ENCODE measurements around the gene LAT.
"Not testable (repeated sequence)": the region's sequence is repeated elsewhere in the genome, so short reads cannot be mapped to it uniquely, and the experiment has no call there.

Gene LAT

GRCh38 chr16:28980330-28980729 is 4.5 kb upstream of the LAT start:
- not testable (repeated sequence) for DNase-seq

DNA sequence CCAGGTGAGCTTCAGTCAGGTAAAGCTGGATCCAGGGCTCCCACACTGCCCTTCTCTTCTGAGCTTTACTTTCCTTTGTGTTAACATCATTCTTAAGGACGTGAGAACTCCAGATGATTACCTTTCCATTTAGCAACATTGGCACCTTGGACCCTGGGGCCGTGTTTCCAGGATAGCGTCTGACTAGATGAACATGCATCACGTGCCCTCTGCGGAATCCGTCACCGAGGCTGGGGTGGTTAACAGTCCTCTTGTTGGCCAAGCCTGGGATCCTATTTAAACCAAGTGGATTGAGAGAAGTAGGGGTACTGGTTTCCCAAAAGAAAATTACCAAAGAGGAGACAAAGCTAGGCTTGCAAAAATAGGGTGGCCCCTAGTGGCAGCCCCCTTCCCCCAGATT is 3.9 kb upstream of the LAT start:
- no peak for DNase-seq

- no peak for DNase-seq
These were observed 3.3 kb upstream of the LAT start for GRCh38 chr16:28981517-28981916.

- DNase-seq = no peak
These were observed 2.4 kb upstream of the LAT start for GRCh38 chr16:28982418-28982817.

DNA sequence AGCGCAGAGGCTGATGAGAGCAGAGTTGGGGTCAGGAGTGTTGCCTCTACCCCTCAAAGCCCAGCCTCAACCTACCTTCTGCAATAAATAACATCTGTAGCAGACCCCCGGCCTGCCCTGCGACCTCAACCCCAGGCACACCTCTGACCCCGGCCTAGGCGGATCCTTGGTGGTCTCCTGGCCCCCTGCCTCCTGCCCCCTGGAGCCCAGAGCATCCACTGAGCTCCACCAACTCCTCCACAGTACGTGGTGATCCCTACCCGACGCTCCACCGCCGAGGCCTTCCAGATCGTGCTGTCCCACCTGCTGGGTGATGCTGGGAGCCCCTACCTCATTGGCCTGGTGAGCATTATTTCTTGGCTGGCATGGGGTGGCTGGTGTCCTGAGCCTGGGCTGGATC is 1.9 kb upstream of the LAT start:
- no peak for DNase-seq

GRCh38 chr16:28983644-28984043 is 1.2 kb upstream of the LAT start:
- no peak for DNase-seq

- no peak for DNase-seq
These were observed 761 bp upstream of the LAT start for GRCh38 chr16:28984091-28984490.

DNA sequence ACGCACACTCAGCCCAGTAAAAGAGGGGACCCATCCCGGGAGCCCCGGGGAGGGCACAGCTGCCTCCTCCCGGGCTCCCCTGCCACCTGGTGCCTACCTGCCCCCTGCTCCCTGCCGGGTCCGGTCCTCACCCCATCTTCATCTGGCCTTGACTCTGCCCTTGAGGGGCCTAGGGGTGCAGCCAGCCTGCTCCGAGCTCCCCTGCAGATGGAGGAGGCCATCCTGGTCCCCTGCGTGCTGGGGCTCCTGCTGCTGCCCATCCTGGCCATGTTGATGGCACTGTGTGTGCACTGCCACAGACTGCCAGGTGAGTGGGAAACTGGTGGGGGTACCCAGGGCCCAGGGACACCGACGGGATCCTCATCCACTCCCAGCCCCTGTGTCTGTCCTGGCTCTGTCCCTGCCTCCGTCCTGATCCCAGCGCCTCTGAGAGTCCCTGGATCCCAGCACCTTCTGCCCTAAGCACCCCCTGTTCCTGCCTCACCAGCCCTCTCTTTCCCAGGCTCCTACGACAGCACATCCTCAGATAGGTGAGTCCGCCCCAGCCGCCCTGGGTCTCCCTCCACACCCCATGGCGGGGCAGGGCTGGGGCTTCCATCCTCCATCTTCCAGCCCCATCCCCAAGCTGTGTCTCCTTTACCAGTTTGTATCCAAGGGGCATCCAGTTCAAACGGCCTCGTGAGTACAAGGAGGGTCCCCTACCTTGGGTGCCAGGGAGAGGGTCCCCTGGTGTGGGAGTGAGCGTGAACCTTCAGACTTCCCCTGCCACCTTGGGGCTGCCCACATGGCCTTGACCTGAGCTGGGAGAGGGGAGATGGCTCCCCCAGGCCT is 574 bp downstream of the LAT start:
- DNase-seq = no peak

- DNase-seq = no peak
These were observed 1.2 kb downstream of the LAT start for GRCh38 chr16:28986046-28986445.

DNA sequence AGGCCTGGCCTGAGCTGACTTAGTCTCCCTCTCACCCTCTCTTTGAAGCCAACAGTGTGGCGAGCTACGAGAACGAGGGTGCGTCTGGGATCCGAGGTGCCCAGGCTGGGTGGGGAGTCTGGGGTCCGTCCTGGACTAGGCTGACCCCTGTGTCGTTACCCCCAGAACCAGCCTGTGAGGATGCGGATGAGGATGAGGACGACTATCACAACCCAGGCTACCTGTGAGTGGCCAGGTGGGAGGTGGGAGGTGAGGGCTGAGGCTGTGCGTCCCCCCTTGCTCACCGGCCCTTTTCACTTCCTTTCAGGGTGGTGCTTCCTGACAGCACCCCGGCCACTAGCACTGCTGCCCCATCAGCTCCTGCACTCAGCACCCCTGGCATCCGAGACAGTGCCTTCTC is 1.6 kb downstream of the LAT start:
- no peak for DNase-seq

DNA sequence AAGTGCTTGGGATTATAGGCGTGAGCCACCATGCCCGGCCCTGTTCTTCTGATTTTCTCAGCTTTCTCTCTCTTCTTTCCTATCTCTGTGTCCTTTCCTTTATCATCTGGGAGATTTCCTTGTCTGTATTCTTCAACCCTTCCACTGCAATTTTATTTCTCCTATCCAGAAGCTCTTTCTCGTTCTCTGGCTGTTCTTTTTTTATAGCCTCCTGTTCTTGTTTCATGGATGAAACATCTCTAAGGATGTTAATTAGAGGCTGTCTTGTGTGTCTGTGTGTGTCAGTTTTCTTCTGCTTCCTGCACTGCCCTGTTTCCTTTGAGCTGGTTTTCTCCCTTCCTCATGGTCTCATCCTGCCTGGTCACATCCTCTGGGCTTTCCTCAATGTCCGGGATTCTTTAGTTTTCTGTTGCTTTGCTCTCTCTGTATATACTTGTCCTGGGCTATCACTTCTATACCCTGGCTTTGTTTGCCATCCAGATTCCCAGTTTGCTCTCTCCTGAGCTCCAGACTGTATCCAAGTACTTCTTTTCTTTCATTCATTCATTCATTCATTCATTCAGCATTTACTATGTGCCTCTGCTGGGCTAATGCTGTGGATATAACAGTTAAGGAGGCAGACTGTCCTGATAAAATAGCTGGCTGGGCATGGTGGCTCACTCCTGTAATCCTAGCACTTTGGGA is 2.5 kb downstream of the LAT start:
- DNase-seq = no peak

GRCh38 chr16:28989363-28989762 is 4.5 kb downstream of the LAT start:
- no peak for DNase-seq

GRCh38 chr16:28990375-28991040 is 5.7 kb downstream of the LAT start:
- DNase-seq = no peak

DNA sequence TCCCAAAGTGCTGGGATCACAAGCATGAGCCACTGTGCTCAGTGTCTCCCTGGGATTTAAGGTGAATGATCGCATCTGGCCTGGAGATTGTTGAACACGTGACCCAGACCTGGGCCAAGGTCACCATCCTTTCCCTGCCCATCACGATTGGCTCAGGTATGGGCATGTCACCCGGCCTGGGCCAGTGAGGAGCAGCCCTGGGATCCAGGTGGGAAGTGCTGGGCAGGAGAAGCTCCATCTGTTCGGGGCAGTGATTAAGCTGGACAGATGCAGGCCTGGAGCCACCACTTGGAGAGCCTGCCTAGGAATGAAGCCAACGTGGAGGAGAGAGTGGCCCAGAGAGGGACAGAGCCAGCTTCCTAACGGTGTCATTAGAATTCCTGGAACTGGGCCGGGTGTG is 6.8 kb downstream of the LAT start:
- DNase-seq = no peak

- no peak for DNase-seq
These were observed 7.6 kb downstream of the LAT start for GRCh38 chr16:28992496-28992895.

DNA sequence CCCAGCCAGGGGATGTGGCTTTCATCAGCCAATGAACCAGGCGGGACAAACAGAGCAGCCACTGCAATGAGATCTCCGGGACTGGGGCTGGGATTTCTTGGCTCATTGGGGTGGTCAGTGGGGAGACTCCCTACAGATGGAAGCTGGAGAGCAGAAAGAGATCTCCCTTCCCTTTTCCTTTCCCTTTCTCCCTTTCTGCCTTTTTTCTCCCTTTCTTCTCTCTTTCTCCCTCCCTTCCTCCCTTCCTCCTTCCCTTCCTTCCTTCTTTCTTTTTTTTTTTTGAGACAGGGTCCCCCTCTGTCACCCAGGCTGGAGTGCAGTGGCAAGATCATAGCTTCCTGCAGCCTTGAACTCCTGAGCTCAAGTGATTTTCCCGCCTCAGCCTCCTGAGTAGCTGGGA is 14.0 kb downstream of the LAT start:
- no peak for DNase-seq

- DNase-seq = no peak
These were observed 14.7 kb downstream of the LAT start for GRCh38 chr16:28999577-28999976.

GRCh38 chr16:29000019-29000418 is 15.2 kb downstream of the LAT start:
- no peak for DNase-seq

DNA sequence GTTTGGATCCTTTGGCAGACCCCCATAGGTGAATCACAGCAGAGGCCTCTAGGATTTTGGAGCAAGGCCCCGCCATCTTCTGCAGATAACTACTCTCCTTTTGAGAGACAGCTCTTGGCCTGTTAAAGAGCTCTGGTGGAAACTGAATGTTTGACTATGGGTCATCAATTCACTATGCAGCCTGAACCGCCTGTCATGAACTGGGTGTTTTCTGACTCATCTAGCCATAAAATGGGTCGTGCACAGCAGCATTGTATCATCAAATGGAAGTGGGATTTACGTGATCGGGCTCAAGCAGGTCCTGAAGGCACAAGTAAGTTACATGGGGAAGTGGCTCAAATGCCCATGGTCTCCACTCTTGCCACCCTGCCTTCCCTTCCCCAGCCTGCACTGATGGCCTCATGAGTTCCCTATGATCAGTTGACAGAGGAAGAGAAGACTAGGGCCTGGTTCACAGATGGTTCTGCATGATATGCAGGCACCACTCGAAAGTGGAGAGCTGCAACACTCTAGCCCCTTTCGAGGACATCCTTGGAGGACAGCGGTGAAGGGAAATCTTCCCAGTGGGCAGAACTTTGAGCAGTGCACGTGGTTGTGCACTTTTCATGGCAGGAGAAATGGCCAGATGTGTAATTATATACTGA is 19.8 kb downstream of the LAT start:
- not testable (repeated sequence) for DNase-seq

GRCh38 chr16:29007730-29008593 is 23.1 kb downstream of the LAT start:
- no peak for DNase-seq

DNA sequence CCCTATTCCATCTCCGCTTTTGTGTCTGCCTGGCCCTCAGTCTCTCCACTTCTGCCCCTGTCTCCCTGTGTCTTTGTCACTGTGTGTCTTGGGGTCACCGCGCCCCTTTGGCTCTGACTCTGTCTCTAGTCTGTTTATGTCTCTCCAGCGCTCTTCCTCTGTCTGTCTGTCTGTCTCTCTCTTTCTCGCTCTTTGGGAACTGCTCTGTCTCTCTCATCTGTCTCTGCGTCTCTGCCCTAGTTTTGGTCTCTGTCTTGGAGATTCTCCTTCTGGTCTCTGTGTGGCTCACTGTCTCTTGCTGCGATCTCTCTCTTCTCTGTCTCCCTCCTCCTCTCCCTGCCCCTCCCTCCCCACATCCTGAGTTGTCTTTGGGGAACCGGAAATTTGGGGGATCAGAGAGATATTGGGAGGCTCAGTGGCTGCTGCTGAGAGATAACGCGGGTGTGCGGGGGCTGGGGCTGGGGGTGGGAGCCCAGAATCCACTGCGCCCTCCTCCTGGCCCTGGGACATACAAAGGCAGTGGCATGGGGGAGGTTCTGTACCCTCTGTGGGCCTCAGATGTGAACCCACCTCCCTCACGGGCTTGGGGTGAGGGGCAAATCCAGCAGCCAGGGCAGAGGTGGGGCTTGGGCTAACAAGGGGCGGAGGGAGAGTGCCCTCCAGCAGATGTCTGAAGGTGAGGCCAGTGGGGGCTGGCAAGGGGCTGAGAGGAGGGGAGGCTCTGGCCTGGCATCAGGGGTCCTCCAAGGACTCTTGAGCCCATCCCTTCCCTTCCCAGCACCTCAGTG is 24.4 kb downstream of the LAT start:
- DNase-seq = no peak

- no peak for DNase-seq
These were observed 24.9 kb downstream of the LAT start for GRCh38 chr16:29009838-29010166.

Measured in NCI-H2081 (cell line).